GM23338 (cell line): ENCODE data around the gene CLEC11A.

Experiments
- CREB1 ChIP-seq: fragments of 250-450 bp; sonication (Bioruptor Pico); IDR thresholded peaks from 2 replicates; pipeline ENCODE4 v1.5.0; 2020; ENCODE audit warnings: low read depth, mild to moderate bottlenecking, moderate library complexity
- CTCF ChIP-seq, 2 experiments: fragments of 200-600 bp in 1 of 2; sonication (generic) in 1 of 2; conservative IDR thresholded peaks; 2 replicates each; pipeline versions ENCODE4 v1.5.1 to v1.6.1; 2016 to 2017; ENCODE audit warnings: antibody characterized with exemption in 2 of 2, low read depth in 2 of 2, mild to moderate bottlenecking in 2 of 2, moderate library complexity in 1 of 2
- ETS1 ChIP-seq: IDR thresholded peaks from 2 replicates; pipeline ENCODE4 v1.6.1; 2016; ENCODE audit warnings: antibody characterized with exemption
- EZH2 ChIP-seq: fragments of 200-600 bp; sonication (generic); IDR thresholded peaks from one replicate; pipeline ENCODE4 v1.8.0; 2017; ENCODE audit warnings: antibody characterized with exemption, mild to moderate bottlenecking, low read depth; ENCODE audit not compliant: unreplicated experiment
- EZH2phosphoT487 ChIP-seq: fragments of 200-600 bp; sonication (generic); IDR thresholded peaks from one replicate; pipeline ENCODE4 v1.8.1; 2018; ENCODE audit warnings: antibody characterized with exemption; ENCODE audit not compliant: unreplicated experiment
- JUNB ChIP-seq: IDR thresholded peaks from one replicate; pipeline ENCODE4 v1.6.1; 2016; ENCODE audit warnings: antibody characterized with exemption; ENCODE audit not compliant: unreplicated experiment
- NANOG ChIP-seq: IDR thresholded peaks from 2 replicates; pipeline ENCODE4 v1.6.1; 2016; ENCODE audit warnings: antibody characterized with exemption, borderline replicate concordance
- POLR2AphosphoS5 ChIP-seq: IDR thresholded peaks from 2 replicates; pipeline ENCODE4 v1.6.1; 2016; ENCODE audit warnings: antibody characterized with exemption, low read depth
- REST ChIP-seq: IDR thresholded peaks from one replicate; pipeline ENCODE4 v1.6.1; 2018; ENCODE audit warnings: antibody characterized with exemption; ENCODE audit not compliant: unreplicated experiment
- STAT1 ChIP-seq: IDR thresholded peaks from one replicate; pipeline ENCODE4 v1.6.1; 2016; ENCODE audit warnings: antibody characterized with exemption; ENCODE audit not compliant: unreplicated experiment
- ZNF114 ChIP-seq: fragments of 250-450 bp; sonication (Bioruptor Pico); IDR thresholded peaks from 2 replicates; pipeline ENCODE4 v1.5.0; 2020; ENCODE audit warnings: mild to moderate bottlenecking, moderate library complexity
- ZNF331 ChIP-seq: fragments of 250-450 bp; sonication (Bioruptor Pico); IDR thresholded peaks from 2 replicates; pipeline ENCODE4 v1.5.0; 2020; ENCODE audit warnings: low read depth, mild to moderate bottlenecking, moderate library complexity

GRCh38 chr19:50739132-50739913, 16.2 kb downstream of the CLEC11A start:
- TF ChIP-seq POLR2AphosphoS5: no peak
- no peak for TF ChIP-seq CTCF (conservative IDR thresholded peaks at IDR 0.05; ENCODE audit: low read depth in 2 of 2)
- TF ChIP-seq ETS1: no peak
- TF ChIP-seq EZH2phosphoT487: no peak
- TF ChIP-seq EZH2: no peak
- TF ChIP-seq CREB1 (CRISPR knock-in tag): no peak
- TF ChIP-seq ZNF331: no peak
- no peak for TF ChIP-seq NANOG
- TF ChIP-seq REST: no peak
- no peak for TF ChIP-seq JUNB
- no peak for TF ChIP-seq ZNF114
- no peak for TF ChIP-seq STAT1
